OCI-LY1 (cell line): ENCODE measurements around the gene ADK.

Source experiments
- EZH2 ChIP-seq: fragments of 200-600 bp; sonication (generic), shearing (Covaris generic); IDR thresholded peaks from 2 replicates; pipeline ENCODE4 v1.8.0; 2017; ENCODE audit warnings: borderline replicate concordance, mixed run types, mild to moderate bottlenecking, antibody characterized with exemption, low read length, moderate library complexity, mixed read lengths
- TF ChIP-seq, protein P1 (sequence below): fragments of 200-600 bp; sonication (generic), shearing (Covaris generic); IDR thresholded peaks from 2 replicates; pipeline ENCODE4 v1.5.1; 2017; ENCODE audit warnings: mild to moderate bottlenecking, antibody characterized with exemption, low read length, moderate library complexity, mixed read lengths

GRCh38 chr10:74383642-74384041 lies 232.6 kb downstream of the ADK start:
- TF ChIP-seq EZH2, result no peak
- TF ChIP-seq, protein P1, sequence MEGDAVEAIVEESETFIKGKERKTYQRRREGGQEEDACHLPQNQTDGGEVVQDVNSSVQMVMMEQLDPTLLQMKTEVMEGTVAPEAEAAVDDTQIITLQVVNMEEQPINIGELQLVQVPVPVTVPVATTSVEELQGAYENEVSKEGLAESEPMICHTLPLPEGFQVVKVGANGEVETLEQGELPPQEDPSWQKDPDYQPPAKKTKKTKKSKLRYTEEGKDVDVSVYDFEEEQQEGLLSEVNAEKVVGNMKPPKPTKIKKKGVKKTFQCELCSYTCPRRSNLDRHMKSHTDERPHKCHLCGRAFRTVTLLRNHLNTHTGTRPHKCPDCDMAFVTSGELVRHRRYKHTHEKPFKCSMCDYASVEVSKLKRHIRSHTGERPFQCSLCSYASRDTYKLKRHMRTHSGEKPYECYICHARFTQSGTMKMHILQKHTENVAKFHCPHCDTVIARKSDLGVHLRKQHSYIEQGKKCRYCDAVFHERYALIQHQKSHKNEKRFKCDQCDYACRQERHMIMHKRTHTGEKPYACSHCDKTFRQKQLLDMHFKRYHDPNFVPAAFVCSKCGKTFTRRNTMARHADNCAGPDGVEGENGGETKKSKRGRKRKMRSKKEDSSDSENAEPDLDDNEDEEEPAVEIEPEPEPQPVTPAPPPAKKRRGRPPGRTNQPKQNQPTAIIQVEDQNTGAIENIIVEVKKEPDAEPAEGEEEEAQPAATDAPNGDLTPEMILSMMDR, result no peak
